DMS53 (cell line): Measurements from ENCODE around the gene CTCF.
"Not testable (repeated sequence)": the region's sequence is repeated elsewhere in the genome, so short reads cannot be mapped to it uniquely, and the experiment has no call there.

Source experiments
- DNase-seq: peaks from one replicate; lab custom pipeline; 2025; lab: John Stamatoyannopoulos, UW

CTCF gene

DNA sequence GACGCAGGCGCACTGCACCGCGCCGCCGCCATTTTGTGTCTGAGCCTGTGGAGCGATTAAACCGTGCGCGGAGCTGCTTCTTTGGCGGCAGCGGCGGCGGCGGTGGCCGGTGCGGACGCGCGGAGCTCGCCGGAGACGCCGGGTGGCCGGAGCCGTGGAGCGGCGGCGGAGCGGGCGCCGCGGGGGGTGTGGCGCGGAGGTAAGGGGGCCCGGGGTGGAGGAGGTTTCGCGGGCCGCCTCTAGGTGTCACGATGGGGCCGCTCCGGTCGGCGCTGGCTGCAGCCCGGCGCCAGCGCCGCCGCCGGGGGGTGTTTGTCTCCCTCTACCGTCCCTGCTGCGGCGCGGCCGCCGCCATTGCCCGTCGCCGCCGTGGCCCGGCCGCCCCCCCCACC is at the start of gene CTCF:
Gene CTCF (plus strand): TSS at position 1 of the 392 bp plus-strand sequence. CDS start 48,307 bp downstream, outside the sequence.
- peak; percentile 88 for DNase-seq

DNA sequence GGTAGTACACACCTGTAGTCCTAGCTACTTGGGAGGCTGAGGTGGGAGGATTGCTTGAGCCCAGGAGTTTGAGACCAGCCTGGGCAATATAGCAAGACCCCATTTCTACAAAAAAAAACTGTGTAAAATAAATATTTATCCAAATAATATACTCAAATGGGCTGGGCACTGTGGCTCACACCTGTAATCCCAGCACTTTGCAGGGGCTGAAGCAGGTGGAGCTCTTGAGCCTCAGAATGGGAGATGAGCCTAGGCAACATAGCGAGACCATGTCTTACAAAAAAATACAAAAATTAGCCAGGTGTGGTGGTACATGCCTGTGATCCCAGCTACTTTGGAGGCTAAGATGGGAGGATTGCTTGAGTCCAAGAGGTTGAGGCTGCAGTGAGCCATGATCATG is 48.4 kb upstream of the CTCF start:
- not testable (repeated sequence) for DNase-seq

DNA sequence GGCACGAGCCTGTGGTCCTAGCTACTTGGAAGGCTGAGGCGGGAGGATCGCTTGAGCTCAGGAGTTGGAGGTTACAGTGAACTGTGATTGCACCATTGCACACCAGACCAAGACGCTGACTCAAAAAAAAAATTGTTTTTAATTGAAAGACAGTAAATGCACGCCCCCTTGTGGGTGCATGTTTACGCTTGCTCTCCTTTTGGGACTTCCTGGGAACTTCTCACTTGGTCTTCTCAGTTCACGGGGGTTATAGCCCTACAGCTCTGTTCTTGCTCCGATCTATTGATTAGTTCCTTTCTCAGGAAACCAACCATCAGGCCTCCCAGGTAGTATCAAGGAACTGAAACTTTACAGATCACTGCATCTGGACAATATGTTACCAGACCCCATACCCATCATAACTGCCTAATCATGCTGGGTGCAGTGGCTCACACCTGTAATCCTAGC is 47.9 kb upstream of the CTCF start:
- peak; percentile 87 for DNase-seq

- DNase-seq = no peak
Measured at GRCh38 chr16:67516296-67517154, 45.8 kb upstream of the CTCF start.

DNA sequence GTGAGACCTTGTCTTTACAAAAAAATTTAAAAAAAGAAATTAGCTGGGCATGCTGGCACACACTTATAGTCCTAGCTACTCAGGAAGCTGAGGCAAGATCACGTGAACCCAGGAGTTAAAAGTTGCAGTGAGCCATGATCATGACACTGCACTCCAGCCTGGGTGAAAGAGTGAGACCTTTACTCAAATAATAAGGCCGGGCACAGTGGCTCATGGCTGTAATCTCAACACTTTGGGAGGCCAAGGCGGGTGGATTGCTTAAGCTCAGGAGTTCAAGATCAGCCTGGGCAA is 45.2 kb upstream of the CTCF start:
- no peak for DNase-seq

- no peak for DNase-seq
Measured at GRCh38 chr16:67517661-67518423, 44.5 kb upstream of the CTCF start.

DNA sequence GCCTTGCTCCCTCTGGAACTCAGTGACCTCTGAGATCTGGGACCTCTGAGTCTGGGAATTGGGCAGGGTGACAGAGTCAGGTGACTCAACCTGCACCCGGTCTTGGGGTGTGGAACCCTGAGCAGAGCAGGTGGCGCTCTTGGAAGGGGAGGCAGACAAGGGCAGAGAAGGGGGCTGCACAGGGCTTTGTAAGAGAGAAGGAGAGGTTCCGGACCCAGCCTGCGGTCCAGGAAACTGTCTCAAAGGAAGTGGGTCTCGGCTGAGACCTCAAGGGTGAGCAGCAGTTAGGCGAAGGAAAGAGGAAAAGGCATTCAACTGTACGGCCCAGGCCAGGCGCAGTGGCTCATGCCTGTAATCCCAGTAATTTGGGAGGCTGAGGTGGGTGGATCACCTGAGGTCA is 43.6 kb upstream of the CTCF start:
- no peak for DNase-seq

DNA sequence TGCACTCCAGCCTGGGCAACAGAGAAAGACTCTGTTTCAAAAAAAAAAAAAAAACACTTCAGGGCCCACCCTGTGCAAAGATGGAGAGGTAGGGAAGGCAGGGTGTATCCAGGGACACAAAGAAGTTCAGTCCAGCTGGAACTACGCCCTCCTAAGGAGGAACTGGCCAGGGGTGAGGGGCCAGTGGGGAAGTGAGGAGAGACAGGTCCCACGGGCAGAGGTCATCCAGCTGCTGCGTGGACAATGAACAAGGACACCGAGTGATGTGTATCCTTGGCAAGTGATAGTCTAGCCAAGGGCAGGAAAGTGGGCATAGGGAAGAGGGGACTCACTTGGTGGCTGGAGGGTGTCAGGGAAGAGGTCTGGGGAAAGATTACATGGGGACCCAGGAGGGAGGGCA is 43.1 kb upstream of the CTCF start:
- DNase-seq = no peak

GRCh38 chr16:67521095-67521804 is 41.1 kb upstream of the CTCF start:
- DNase-seq = peak; percentile 95

- no peak for DNase-seq
Measured at GRCh38 chr16:67525176-67525860, 37.0 kb upstream of the CTCF start.

GRCh38 chr16:67526149-67526791 is 36.1 kb upstream of the CTCF start:
- DNase-seq = no peak

GRCh38 chr16:67528222-67528869 is 34.0 kb upstream of the CTCF start, which contains the start of gene RIPOR1:
Gene RIPOR1, plus strand, starts transcription at chr16:67528829. Its CDS starts 9,618 bp downstream, at chr16:67538447.
- DNase-seq = peak; percentile 71

DNA sequence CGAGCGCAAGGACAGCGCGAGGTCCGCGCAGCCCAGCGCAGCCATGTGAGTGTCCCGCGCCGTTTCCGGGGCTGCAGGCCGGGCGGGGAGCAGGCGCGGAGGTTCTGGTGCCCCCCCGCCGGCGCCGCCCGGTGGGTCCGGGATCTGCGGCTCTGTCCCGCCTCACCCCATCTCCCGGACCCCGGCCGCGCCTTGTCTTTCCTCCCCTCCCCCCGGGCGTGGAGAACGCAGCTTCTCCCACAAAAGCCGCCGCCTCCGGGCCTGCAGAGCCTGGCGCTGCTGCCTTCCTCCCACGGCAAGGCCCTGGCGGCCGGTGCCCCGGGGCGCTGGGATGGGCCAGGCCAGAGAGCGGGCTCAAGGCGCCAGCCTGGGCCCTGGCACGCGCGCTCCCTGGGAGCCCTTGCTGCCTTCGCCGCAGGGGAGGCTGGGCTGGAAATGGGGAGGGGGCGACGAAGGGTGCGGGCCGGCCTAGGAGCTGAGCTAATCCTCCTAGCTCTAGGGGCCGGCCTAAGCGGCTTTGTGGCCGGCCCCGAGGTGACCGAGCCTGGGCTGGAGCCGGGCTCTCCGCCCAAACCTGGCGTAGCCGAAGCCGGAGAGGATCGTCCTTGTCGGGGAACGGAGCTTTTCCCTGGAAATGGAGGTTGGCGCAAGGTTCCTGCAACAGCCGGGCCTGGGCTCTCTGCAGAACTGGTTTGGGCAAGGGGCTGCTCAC is 33.3 kb upstream of the CTCF start:
- peak; percentile 71 for DNase-seq

DNA sequence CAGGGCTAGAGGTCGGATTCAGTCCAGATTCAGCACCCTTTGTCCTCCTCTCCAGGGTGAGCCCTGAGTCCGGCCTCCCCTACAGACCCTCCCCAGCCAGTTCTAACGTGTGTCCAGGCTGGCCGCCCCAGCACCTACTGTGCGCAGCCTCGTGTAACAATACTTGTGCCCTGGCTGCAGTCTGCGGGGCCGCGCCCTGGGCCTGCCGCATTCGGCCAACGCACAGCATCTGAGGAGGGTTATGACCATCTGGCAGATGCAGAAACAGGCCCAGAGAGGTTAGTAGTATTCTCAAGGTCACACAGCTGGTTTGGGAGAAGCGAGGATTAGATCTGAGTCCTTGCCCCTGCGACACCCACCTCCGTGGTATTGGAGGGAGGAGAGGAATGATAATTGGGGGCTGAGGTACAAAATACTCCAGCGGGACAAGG is 32.7 kb upstream of the CTCF start:
- DNase-seq = peak; percentile 67

GRCh38 chr16:67530013-67530939 is 32.0 kb upstream of the CTCF start:
- DNase-seq = peak; percentile 73

DNA sequence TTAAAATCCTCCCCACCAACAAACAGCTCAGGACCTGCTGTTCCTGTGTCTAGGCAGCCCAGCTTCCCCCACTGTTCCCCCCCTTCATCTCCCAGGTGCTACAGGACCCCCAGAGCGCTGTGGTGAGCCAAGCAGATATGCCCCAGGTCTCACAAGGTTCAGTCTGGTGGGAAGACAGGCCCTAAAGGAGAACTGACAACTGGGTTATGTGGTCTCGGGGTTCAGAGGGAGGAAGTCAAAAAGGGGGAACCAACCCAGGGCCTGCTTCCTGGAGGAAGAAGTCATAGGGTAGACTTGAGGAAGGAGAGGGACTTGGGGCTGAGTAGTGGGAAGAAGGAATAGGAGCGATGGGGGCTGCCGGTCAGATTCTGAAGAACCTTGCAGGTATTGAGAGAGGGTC is 31.1 kb upstream of the CTCF start:
- no peak for DNase-seq

GRCh38 chr16:67533024-67533560 is 29.2 kb upstream of the CTCF start:
- DNase-seq = no peak

DNA sequence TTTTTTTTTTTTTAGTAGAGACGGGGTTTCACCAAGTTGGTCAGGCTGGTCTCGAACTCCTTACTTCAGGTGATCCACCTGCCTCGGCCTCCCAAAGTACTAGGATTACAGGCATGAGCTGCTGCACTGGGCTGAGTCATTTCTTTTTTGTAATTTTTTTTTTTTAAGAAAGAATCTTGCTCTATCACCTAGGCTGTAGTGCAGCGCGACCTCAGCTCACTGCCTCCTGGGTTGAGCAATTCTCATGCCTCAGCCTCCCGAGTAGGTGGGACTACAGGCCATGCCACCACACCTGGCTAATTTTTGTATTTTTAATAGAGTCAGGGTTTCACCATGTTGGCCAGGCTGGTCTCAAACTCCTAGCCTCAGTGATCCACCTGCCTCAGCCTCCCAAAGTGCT is 28.3 kb upstream of the CTCF start:
- not testable (repeated sequence) for DNase-seq

DNA sequence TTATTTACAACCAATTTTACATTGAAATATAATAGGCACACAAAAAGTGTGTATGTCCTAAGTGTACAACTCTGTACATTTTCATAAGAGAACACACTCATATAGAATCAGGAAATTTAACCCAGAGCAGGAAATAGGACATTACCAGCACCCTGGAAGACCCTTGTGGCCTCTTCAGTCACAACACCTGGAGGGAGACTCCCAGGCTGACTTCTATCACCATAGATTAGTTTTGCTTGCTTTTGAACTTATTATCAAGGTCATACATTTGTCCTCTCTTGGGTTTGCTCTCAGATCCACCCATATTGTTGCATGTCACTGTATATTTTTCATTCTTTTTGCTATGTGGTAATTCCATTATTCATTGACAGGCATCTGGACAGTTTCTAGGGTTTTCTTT is 27.9 kb upstream of the CTCF start:
- no peak for DNase-seq
